ENCODE data around the gene TRIM50.
"Not testable (repeated sequence)": the region's sequence is repeated elsewhere in the genome, so short reads cannot be mapped to it uniquely, and the experiment has no call there.

- TF ChIP-seq CTCF (optimal IDR thresholded peaks at IDR 0.05 in 1 of 3, IDR thresholded peaks at IDR 0.05 in 1 of 3, conservative IDR thresholded peaks at IDR 0.05 in 1 of 3; ENCODE audit: extremely low read depth in 1 of 3, insufficient read depth in 2 of 3, low read length in 3 of 3); EZH2 (IDR thresholded peaks at IDR 0.05; ENCODE audit: low read length): not testable (repeated sequence)
Observed at GRCh38 chr7:73325424-73325823, 2.5 kb downstream of the TRIM50 start.

Data from keratinocyte (primary cell).